ENCODE results near the gene HEATR3.
"Not testable (repeated sequence)": the region's sequence is repeated elsewhere in the genome, so short reads cannot be mapped to it uniquely, and the experiment has no call there.

HEATR3 gene

DNA sequence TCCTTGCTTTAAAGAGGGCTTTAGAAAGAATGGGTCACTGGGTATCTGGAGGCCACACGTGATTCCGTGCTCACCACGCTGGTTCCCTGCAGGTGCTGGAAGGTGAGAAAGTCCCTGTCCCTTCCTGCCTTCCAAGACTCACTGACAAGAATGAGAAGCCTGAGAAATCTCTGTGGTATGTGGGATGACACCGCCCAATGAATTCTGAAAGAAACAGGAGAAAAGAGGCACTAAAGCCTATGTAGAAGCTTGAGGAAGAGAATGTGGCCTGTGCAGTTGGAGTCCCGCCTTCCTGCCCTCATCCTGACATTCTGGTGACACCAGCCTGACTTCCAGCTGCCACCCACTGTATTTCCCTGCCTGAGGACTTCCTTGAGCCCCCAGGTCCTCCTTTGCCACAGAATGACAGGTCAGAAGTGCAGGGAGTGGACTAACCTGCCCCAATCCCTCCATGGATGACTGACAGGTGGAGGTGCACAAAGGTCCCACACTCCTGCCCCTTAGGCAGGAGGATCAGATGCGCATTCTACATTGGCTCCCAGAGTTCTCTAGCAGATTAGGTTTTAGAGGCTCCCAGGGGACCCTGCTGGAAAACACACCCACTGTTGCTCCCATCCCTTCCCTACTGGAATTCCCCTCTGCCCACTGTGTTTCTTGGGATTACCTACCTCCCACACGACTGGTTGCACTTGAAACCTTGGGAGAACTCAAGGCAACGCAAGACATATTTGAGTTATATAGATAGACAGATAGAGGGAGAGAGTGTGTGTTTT lies 48.8 kb downstream of the HEATR3 start:
- no peak for DNase-seq

DNA sequence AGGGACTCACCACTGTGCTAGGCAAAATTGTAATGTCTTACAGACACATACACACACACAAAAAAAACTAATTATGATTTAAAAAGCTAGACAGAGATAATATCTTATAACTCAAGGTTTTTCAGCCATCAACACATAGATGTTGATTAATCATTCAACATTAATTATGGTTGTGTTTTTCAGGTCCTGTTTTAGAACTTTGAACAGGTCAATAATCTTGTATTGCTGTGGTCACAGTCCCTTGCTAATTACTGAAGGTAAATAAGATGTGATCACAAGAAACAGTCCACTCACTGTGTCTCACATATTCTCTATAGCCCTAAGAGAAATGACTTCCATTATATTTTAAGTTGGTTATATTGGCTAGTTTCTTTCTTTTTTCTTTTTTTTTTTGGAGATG lies 54.9 kb downstream of the HEATR3 start:
- no peak for DNase-seq

DNA sequence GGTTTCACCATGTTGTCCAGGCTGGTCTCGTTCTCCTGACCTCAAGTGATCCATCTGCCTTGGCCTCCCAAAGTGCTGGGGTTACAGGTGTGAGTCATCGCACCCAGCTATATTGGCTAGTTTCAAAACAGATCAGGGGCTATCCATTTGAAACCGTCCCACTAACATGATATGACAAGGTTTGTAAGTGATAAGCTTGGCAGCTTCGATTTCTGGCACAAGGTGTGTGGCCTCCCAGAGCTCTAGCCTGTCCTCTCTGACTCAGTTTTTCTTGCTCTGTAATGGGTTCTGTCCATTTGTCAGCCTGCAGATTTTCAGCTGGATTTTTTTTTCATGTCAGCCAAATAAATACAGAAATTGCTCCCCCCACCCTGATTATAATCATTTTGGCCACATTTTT lies 55.5 kb downstream of the HEATR3 start:
- DNase-seq = no peak

DNA sequence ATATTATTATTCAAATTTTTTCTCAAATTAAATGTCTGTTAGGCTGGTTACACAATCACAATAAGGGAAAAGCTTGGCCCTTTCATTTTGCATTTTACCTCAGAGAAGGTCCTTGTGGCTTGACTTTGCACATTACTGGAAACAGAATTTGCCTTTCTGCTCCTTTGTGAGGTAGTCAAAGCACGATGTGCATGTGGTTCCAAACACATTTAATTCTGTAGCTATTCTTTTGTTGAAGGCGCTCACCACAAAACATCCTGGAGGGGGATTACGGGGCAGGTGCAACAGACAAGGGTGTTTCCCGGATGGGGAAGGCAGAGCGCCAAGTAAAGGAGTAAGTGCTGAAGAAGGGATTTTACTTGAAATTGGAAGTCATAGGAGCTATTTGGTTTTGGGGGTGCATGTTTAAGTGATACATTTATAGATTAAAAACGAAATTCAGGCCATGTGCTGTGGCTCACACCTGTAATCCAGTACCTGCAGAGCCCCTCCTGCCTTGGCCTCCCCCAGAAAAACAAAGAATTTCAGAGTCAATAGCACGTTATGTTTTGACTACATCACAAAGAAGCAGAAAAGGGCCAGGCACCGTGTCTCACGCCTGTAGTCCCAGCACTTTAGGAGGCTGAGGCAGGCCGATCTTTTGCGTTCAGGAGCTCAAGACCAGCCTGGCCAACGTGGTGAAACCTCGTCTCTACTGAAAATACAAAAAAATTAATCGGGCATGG lies 56.1 kb downstream of the HEATR3 start:
- no peak for DNase-seq

DNA sequence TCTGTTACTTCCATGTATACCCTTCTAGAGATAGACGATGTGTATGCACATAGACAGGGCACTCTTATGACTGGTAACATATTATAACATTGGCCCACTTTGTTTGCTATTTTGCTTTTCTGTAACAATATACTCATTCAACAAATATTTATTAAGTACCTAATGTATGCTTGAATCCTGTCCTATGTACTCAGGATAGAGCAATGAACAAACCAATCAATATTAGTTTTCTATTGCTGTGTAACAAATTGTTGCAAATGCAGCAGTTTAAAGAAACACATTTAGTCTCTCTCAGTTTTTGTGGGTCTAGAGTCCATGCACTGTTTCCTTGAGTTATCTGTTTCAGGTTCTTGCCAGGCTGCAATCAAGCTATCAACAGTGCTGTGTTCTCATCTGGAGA lies 57.6 kb downstream of the HEATR3 start:
- DNase-seq = no peak

DNA sequence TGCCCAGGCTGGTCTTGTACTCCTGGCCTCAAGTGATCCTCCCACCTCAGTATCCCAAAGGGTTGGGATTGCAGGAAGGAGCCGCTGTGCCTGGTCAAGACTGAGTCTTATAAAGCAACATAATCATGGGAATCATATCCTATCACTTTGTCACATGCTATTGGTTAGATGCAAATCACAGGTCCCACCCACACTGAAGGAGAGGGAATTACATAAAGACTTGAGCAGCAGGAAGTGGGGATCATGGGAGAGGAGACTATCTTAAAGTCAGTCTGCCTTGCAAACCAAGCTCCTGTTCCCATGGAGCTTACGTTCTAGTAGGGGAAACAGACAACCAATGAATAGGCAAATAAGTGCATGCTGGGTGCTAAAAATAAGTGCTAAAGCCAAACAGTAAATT lies 59.0 kb downstream of the HEATR3 start:
- DNase-seq = no peak

DNA sequence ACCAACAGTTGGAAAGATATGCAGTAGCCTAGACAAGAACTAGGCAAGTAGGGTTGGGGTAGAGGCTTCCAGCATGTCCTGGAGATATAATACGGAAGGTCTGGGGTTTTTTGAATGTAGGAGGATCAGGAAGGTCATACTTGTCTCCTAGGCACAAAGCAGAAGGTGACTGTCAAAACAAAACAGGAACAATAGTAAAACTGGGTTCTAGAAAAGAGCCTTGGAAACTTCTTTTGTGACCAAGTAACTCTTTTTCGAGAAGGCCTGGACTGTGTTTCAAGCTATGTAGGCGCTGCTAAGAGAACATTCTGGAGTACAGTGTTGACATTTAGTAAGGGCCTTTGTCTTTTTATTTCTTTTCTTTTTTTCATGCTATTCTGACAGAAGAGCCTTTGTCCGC lies 60.4 kb downstream of the HEATR3 start:
- DNase-seq = no peak

DNA sequence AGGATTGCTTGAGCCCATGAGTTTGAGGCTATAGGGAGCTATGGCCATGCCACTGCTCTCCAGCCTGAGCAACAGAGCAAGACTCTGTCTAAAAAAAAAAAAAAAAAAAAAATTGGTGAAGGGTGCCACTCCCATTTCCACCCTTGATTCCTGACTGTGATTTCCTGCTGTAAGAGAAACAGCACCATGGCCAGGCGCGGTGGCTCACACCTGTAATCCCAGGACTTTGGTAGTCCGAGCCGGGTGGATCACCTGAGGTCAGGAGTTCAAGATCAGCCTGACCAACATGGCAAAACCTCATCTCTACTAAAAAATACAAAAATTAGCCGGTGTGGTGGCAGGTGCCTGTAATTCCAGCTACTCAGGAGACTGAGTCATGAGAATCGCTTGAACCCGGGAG lies 66.8 kb downstream of the HEATR3 start:
- not testable (repeated sequence) for DNase-seq

DNA sequence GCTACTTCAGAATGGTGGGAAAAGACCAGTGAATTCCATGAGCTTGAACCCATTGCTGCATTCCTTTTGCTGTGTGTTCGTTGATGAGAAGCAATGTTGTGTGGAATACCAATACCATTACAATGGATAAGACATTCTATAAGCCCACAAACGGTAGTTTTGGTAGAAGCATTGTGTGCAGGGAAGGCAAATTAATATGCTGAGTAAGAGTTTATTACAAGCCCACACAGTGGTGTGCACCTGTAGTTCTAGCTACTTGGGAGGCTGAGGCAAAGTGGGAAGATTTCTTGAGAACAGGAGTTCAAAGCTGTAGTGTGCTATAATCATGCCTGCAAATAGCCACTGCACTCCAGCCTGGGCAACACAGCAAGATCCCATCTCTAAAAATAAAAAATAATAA lies 67.4 kb downstream of the HEATR3 start:
- no peak for DNase-seq

DNA sequence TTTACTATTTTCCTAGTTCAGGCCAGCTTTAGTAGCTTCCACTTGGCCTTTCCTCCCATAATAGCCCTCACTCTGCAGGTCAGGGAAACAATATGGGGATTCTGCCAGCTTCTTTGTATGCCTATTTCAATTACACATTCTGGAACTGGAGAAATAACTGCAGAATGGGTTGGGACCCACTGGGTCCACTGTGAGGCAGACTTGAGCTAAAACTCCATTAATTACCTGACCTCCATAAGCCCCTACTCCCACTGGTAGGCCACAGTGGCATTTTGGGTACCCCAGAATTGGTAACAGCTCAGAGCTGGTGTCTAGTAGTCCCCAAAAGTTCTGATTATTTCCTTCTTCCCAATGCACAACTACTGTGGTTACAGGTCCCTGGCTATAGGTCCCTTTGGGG lies 70.6 kb downstream of the HEATR3 start:
- no peak for DNase-seq

DNA sequence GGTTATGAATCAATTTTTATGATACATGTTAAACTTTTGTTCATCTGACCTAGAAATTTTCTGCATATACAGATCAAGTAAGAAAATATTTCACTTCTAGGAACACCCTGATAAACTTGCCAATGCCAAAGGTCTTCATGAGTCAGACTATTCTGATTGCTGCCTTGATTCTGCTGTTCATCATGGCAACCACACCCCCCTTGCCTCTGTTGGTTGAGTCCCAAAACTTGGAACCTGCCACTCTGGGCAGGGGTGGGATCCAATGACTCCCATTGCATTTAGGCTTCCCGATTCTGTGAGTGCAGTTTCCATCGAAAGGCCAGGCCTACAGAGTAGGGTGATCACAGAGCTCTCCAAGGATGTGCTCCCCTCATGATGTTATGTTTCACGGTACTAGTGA lies 71.5 kb downstream of the HEATR3 start:
- no peak for DNase-seq

DNA sequence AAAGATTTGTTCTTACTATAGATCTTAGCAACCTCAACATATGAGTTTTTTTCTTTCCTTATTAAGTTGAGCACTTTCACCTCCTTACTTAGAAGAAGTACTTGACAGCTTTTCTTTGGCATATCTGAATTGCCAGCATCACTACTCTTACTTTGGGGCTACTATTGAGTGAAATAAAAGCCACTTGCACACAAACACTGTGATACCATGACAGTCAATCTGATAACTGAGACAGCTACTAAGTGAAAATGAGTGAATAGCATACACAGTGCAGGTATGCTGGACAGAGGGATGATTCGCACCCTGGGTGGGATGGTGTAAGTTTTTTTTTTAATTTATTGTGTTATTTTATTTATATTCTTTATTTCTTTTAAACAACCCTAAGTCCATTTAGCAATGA lies 73.8 kb downstream of the HEATR3 start:
- DNase-seq = no peak

DNA sequence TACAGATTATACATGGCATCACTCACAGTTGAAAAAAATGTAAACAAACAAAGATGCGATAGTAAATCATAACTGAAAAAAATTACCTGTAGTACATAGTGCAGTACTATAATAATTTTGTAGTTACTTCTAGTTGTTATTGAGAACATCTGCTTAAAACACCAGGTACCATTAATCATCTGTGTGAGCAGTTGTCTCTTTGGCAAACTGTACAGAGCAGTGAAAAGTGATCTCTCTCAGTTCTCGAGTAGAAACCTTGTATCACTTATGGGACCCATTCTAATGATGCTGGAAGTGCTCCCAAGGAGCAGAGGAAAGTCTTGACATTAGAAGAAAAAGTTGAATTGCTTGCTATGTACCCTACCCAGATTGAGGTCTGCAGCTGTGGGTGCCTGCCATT lies 78.4 kb downstream of the HEATR3 start:
- DNase-seq = no peak

DNA sequence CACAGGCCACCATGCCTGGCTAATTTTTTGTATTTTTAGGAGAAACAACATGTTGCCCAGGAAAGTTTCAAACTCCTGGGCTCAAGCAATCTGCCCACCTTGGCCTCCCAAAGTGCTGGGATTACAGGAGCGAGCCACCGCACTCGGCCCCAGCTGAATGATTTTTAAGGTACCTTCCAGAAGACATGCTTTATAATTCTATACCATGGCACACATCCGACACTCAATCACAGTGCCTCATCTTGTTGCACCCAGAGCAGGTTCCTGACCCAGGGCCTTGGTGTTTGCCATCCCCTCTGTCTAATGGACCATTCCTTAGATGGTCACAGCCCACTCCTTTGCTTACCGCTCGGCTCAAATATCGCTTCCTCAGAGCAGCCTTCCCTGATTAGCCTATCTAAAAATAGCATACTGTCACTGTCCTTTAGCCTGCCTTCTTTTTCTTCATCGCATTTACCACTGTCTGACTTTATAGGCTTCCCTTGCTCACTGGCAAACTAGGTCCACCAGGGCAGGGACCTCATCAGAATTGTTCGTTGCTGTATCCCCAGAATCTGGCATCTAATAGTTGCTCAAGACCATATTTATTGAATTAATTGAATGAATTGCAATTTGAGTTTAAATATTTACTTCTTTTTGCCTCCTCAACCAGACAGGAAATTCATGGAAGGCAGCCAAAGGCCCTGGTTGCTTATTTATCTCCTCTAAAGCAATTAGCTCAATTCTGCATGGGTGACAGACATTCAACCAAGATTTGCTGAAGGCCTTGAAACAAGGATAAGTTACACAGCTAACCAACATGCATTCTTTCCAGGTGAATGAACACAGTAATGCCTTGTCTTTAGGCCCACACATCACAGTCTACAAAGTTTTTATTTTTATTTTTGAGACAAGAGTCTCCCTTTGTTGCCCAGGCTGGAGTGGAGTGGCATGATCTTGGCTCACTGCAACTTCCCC lies 81.0 kb downstream of the HEATR3 start:
- DNase-seq = no peak

DNA sequence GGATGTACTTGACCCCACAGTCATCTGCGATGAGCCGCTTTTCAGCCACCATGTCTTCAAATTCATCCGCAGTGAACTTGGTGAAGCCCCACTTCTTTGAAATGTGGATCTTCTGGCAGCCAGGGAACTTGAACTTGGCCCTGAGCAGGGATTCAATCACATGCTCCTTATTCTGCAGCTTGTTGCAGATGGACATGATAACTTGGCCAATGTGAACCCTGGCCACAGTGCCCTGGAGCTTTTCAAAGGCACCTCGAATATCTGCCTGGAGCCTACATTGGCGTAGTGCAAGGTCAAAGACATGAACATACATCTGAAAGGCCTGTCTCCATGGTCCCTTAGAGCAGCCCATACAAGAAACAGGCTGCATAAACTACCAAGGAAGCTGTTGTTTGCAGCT lies 85.6 kb downstream of the HEATR3 start:
- DNase-seq = no peak

DNA sequence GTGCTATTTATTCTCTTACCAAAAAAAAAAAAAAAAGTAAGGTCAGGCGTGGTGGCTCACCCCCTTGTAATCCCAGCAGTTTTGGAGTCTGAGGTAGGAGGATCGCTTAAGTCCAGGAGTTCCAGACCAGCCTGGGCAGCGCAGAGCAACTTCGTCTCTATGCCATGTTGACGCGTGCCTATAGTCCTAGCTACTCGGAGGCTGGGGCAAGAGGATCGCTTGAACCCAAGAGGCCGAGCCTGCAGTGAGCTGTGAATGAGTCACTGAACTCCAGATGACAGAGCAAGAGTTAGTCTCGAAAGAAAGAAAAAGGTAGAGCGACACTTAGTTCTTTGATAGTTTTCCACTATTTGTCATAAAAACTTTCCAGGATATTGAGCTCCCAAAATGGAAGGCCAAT lies 86.0 kb downstream of the HEATR3 start:
- DNase-seq = no peak

DNA sequence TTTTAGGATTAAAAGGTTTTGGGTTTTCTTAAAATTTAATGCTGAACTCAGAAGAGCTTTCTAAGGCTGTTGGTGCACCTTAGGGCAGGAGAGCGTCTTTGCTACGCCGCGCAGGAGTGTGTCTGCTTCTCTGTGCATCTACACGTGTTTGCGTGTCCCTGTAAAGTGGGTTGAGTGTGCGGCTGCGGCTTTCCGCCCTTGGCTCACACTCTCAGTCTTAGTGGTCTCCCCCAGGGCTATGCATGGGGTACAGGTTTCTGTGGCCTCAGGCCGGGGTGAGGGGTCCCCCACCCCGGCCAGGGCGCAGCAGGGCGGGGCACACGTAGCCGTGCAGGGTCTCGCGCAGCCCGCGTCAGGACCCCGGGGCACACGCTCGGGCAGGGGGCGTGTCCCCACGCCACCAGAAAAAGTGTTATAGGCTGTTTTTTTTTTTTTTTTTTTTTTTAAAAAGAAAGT lies 86.6 kb downstream of the HEATR3 start:
- no peak for DNase-seq

DNA sequence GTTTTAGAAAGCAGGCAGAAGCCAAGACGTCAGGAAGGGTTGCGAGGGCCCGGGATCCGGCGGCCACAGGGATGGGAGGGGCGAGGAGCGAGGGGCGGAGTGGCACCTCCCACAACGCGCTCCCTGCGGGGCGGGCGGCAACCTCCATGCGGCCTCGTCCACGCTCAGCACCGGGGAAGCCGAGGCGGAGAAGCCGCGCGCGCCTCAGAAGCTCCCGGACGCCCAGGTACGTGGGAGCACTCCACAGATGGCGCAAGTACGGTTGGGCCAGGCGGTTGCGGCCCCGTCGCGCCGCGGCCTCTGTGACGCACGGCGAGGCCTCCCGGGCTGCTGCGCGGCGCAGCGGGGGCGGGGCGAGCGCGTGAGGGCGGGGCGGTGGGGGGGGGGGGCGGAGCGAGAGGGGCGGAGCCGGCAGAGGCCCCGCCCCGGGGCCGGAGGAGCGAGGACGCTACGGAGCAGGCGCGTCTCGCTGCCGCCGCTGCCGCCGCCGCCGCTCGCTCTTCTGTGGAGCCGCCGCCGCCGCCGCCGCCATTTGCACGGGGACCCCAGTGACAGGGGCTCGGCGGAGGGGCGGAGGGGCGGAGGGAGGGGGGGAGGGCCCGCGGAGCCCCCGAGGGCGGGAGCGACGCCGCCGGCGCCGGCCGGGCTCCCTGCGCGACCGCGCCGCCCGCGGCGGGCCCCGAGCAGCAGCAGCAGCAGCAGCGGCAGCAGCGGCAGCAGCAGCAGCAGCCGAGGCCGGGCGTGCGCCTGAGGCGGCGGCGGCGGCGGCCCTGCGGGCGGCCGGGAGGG lies 87.2 kb downstream of the HEATR3 start, which contains the start of gene TENT4B:
Gene TENT4B, plus strand, starts transcription at position 500 of the 789 bp plus-strand sequence. CDS start 316 bp downstream, outside the sequence.
- DNase-seq = peak; percentile 76

DNA sequence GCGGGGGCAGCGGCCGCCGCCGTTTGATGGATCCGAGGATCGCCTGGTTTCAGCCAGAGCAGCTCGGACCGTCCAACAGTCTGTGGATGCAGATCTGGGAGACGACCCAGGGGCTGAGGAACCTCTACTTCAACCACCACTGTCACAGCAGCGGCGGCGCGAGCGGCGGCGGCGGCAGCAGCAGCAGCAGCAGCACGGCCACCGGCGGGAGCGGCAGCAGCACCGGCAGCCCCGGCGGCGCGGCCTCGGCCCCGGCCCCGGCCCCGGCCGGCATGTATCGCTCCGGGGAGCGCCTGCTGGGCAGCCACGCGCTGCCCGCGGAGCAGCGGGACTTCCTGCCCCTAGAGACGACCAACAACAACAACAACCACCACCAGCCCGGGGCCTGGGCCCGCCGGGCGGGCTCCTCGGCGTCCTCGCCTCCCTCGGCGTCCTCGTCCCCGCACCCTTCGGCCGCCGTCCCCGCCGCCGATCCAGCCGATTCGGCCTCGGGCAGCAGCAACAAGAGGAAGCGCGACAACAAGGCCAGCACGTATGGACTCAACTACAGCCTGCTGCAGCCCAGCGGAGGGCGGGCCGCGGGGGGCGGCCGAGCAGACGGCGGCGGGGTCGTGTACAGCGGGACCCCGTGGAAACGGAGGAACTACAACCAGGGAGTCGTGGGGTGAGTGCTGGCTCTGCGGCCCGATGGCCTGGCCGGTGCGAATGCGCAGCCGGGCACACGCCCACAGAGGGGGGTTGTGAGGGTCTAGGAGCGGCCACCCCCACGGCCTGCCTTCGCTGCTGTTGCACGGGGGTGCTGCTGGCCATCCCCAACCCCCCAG lies 88.0 kb downstream of the HEATR3 start:
- no peak for DNase-seq

DNA sequence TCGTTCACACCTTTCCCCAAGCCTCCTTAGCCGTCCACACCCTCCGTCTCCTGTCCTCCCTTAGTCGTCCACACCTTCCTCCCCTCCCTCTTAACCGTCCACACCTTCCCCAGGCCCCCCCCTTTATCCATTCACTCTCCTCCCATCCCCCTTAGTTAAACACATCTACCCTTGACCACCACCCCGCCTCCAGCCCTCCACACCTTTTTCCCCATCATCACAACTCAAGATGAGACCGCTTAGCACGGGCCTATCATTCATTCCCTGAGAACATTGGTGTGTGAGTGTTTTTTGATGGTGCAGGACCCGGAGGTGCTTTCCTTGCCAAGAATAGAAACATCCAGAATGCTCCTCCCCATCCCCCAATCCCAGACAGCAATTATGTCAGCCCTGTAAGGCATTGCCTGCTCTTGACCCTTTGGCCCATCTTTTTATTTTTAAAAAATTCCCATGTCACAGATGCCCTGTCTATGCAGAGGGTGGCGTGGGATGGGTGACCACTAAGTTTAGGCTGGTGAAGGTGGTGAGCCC lies 88.7 kb downstream of the HEATR3 start:
- no peak for DNase-seq

DNA sequence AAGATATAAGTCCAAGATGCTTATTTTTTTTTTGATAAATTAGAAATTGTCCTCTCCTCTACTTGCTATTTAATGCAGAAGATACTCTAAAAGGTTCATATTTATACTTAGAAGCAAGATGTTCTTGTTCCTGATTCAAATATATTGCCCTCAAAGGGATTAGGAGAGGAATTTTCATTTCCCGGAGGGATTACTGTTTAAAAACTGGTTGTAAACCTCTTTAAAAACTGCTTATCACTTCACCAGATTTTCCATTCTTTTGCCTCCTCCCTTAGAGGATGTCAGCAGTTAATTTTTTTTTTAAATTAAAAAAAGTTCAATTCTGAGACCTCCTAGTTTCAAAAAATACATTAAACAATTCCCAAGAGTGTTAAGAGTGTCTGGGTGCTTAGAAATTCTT lies 90.2 kb downstream of the HEATR3 start:
- DNase-seq = no peak
